Common myeloid progenitor, CD34-positive (primary cell): ENCODE data around the gene DENND1A.

Experiments
- CTCF ChIA-PET: fragments of 350-600 bp; sonication (Branson Sonifier 250); formaldehyde crosslinking; loops from one replicate; lab custom pipeline; 2021; ENCODE audit warnings: antibody characterized with exemption; lab: Charles Lee
- POLR2A ChIA-PET: fragments of 350-600 bp; sonication (Branson Sonifier 250); formaldehyde crosslinking; loops from one replicate; lab custom pipeline; 2021; ENCODE audit warnings: antibody characterized with exemption; lab: Charles Lee
- DNase-seq, 3 donors: peaks; one replicate each; pipeline versions ENCODE4 v3.0.0 to v3.0.0-alpha.2; 2013
- H3K27ac ChIP-seq, 2 experiments: 1 replicate in 1 of 2; 2 replicates in 1 of 2; pipeline ENCODE4 v1.7.0; 2013; ENCODE audit warnings: inconsistent platforms in 2 of 2, low read length in 2 of 2, mild to moderate bottlenecking in 2 of 2, low read depth in 1 of 2, moderate library complexity in 1 of 2; ENCODE audit not compliant: severe bottlenecking in 2 of 2, insufficient read depth in 1 of 2, poor library complexity in 1 of 2
- H3K27me3 ChIP-seq, 5 experiments: replicated peaks in 2 of 5; 1 replicate in 3 of 5; 2 replicates in 2 of 5; pipeline versions ENCODE4 v1.6.1 to v1.7.0; 2013; ENCODE audit warnings: low read length in 4 of 5, mild to moderate bottlenecking in 2 of 5, moderate library complexity in 2 of 5, inconsistent platforms in 1 of 5; ENCODE audit not compliant: insufficient read depth in 5 of 5, control insufficient read depth in 4 of 5
- H3K36me3 ChIP-seq, 4 experiments: 1 replicate in 2 of 4; 2 replicates in 2 of 4; pipeline versions ENCODE4 v1.6.1 to v1.7.0; 2013; ENCODE audit warnings: low read length in 3 of 4, control low read depth in 1 of 4, mild to moderate bottlenecking in 1 of 4; ENCODE audit not compliant: control insufficient read depth in 4 of 4, insufficient read depth in 4 of 4
- H3K4me1 ChIP-seq, 4 experiments: 1 replicate in 3 of 4; 2 replicates in 1 of 4; pipeline versions ENCODE4 v1.6.1 to v1.7.1; 2013; ENCODE audit warnings: low read length in 3 of 4, mild to moderate bottlenecking in 3 of 4, control low read depth in 1 of 4, inconsistent platforms in 1 of 4, moderate library complexity in 1 of 4; ENCODE audit not compliant: control insufficient read depth in 4 of 4, insufficient read depth in 4 of 4; ENCODE audit errors: control extremely low read depth in 1 of 4
- H3K4me3 ChIP-seq, 7 experiments: 1 replicate in 4 of 7; 2 replicates in 3 of 7; pipeline versions ENCODE4 v1.5.1 to v1.7.0; 2013; ENCODE audit warnings: mild to moderate bottlenecking in 7 of 7, low read length in 6 of 7, moderate library complexity in 6 of 7, inconsistent platforms in 2 of 7, low read depth in 2 of 7, control low read depth in 1 of 7; ENCODE audit not compliant: insufficient read depth in 4 of 7, control insufficient read depth in 1 of 7; ENCODE audit errors: extremely low read depth in 1 of 7
- H3K9me3 ChIP-seq, 5 experiments: 1 replicate in 4 of 5; 2 replicates in 1 of 5; pipeline versions ENCODE4 v1.6.1 to v1.7.1; 2013; ENCODE audit warnings: low read length in 4 of 5, mild to moderate bottlenecking in 2 of 5, inconsistent platforms in 1 of 5, low read depth in 1 of 5, moderate library complexity in 1 of 5; ENCODE audit not compliant: control insufficient read depth in 4 of 5, insufficient read depth in 2 of 5; ENCODE audit errors: control extremely low read depth in 1 of 5
- WGBS: methylation state at CpG from one replicate; pipeline ENCODE4 v1.1.5; 2013; ENCODE audit not compliant: insufficient coverage; 5-methylcytosine and 5-hydroxymethylcytosine counted together

Gene DENND1A

GRCh38 chr9:123338710-123339665 lies 590.9 kb downstream of the DENND1A start:
- H3K36me3 ChIP-seq: no peaks in the 10 kb centered on the region
- 31% methylated on average over 22 of the region's 35 CpGs for WGBS
- H3K9me3 ChIP-seq: no peaks in the 10 kb centered on the region
- CTCF ChIA-PET: interaction anchor here (0.8 to 6.1 kb wide), 9 partner anchors 11 to 258 kb away, joined by 3 to 47 read pairs (median 4); no protein-coding TSS in a partner anchor
- POLR2A ChIA-PET: interaction anchor here (1.1 kb wide), 1 partner anchor 13 kb away, joined by 4 read pairs; no protein-coding TSS in a partner anchor
- DNase-seq: peak; percentile 54 to 90 (median 86)
- H3K27me3 ChIP-seq: no peaks in the 10 kb centered on the region
- H3K4me1 ChIP-seq: peaks cover 8 to 71% (median 48%) of the 10 kb centered on the region in 4 experiments
- H3K27ac ChIP-seq: peak overlapping the region; percentile 67 to 89
- H3K4me3 ChIP-seq: peak overlapping the region in 6 of 7 experiments; percentile 21 to 67 (median 48)

GRCh38 chr9:123337971-123338370 lies 592.0 kb downstream of the DENND1A start:
- Histone ChIP-seq H3K27ac (no peak overlapping the region), H3K4me3 (no peak overlapping the region), H3K4me1 (peaks cover 8 to 62% (median 40%) of the 10 kb centered on the region in 4 experiments), H3K36me3 (no peaks in the 10 kb centered on the region), H3K27me3 (no peaks in the 10 kb centered on the region), H3K9me3 (no peaks in the 10 kb centered on the region)
- ChIA-PET POLR2A (no interaction called here), CTCF (interaction anchor here (0.7 to 6.1 kb wide), 7 partner anchors 11 to 263 kb away, joined by 3 to 47 read pairs (median 4); no protein-coding TSS in a partner anchor)
- DNase-seq: peak; percentile 34 to 82 (median 80)
- WGBS: 100% methylated on average over 1 of the region's 4 CpGs

- no peak overlapping the region for H3K27ac ChIP-seq
- H3K4me1 ChIP-seq: peaks cover 8 to 60% (median 42%) of the 10 kb centered on the region in 4 experiments
- POLR2A ChIA-PET: no interaction called here
- CTCF ChIA-PET: interaction anchor here (0.8 to 6.1 kb wide), 3 partner anchors 11 to 67 kb away, joined by 4 to 47 read pairs (median 7); no protein-coding TSS in a partner anchor
- H3K4me3 ChIP-seq: no peak overlapping the region
- H3K9me3 ChIP-seq: no peaks in the 10 kb centered on the region
- H3K36me3 ChIP-seq: no peaks in the 10 kb centered on the region
- DNase-seq: no peak
- H3K27me3 ChIP-seq: no peaks in the 10 kb centered on the region
Observed at GRCh38 chr9:123336959-123337358, 593.0 kb downstream of the DENND1A start.

- peaks cover 8 to 57% (median 39%) of the 10 kb centered on the region in 4 experiments for H3K4me1 ChIP-seq
- CTCF ChIA-PET: interaction anchor here (0.8 to 6.1 kb wide), 3 partner anchors 11 to 67 kb away, joined by 4 to 47 read pairs (median 7); no protein-coding TSS in a partner anchor
Observed at GRCh38 chr9:123336449-123336848, 593.5 kb downstream of the DENND1A start.

GRCh38 chr9:123335986-123336329 lies 594.0 kb downstream of the DENND1A start:
- Histone ChIP-seq H3K9me3 (no peaks in the 10 kb centered on the region), H3K27ac (no peak overlapping the region), H3K27me3 (no peaks in the 10 kb centered on the region), H3K4me3 (no peak overlapping the region), H3K36me3 (no peaks in the 10 kb centered on the region), H3K4me1 (peaks cover 7 to 57% (median 36%) of the 10 kb centered on the region in 4 experiments)
- ChIA-PET CTCF (no interaction called here), POLR2A (no interaction called here)
- DNase-seq: no peak
- 100% methylated on average over 1 of the region's 6 CpGs for WGBS

More at GRCh38 chr9:123336449-123336848, 593.5 kb downstream of the DENND1A start:
- no peak overlapping the region for H3K27ac ChIP-seq
- POLR2A ChIA-PET: no interaction called here
- DNase-seq: no peak
- no peaks in the 10 kb centered on the region for H3K9me3 ChIP-seq
- H3K4me3 ChIP-seq: no peak overlapping the region
- H3K36me3 ChIP-seq: no peaks in the 10 kb centered on the region
- WGBS: 100% methylated on average over 1 of the region's 3 CpGs
- no peaks in the 10 kb centered on the region for H3K27me3 ChIP-seq

- Histone ChIP-seq H3K4me1 (peaks cover 7 to 51% (median 30%) of the 10 kb centered on the region in 4 experiments), H3K4me3 (no peak overlapping the region), H3K27ac (no peak overlapping the region), H3K27me3 (no peaks in the 10 kb centered on the region), H3K9me3 (no peaks in the 10 kb centered on the region), H3K36me3 (no peaks in the 10 kb centered on the region)
- DNase-seq: no peak
- POLR2A ChIA-PET: no interaction called here
- CTCF ChIA-PET: interaction anchor here (0.9 kb wide), 1 partner anchor 35 kb away, joined by 3 read pairs; no protein-coding TSS in a partner anchor
- WGBS: 81% methylated on average over 8 of the region's 9 CpGs
Observed at GRCh38 chr9:123335193-123335985, 594.5 kb downstream of the DENND1A start.
